HK-2 (cell line): ENCODE results near the gene ADGRL2.

ENCODE experiments used
- DNase-seq: peaks from one replicate; pipeline ENCODE4 v3.0.0-alpha.2; 2018; ENCODE audit not compliant: unreplicated experiment

ADGRL2 gene

DNA sequence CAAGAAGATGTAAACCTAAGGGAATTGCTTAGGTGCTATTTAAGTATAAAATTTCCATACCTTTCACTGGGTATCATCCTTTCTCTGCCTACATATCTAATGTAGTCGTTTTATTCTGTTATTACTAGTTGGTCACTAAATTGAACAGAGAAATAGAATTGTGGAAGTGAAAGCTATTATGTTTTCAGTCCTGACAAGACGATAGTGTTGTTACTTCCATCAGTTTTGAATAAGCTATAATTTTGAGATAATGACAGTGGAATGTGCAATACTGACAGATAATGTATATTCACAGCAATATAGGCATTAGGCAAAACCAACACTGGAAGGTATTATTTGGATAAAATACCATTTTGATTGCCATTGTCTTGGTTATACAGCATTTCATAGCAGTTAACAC lies 181.8 kb downstream of the ADGRL2 start:
- DNase-seq, result no peak

DNA sequence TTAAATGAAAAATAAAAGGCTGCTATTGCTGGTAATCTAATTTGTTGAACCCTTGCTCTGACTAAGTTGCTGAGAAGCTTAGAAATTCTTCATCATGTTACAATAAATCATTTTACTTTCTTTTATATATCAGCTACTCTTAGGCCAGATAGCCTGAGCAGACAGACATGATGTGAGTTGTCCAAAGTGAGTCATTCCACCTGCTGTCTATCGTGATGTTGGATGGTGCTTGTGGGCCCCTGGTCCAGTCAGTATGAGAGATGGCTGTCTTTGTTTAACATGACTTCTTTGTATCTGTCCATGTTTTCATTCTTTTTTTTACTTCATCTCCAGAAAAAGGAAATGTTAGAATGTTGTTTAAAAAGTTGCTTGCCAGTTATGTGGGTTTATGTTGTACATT lies 188.8 kb downstream of the ADGRL2 start:
- no peak for DNase-seq

DNA sequence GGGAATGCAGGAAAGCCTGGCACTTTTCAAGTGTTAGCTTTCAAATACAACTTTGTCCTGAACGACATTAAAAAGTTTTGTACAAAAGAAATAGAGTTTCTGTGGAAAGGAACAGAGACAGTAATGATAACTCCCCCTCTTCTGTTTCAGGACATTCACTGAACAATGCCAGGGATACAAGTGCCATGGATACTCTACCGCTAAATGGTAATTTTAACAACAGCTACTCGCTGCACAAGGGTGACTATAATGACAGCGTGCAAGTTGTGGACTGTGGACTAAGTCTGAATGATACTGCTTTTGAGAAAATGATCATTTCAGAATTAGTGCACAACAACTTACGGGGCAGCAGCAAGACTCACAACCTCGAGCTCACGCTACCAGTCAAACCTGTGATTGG lies 189.5 kb downstream of the ADGRL2 start:
- DNase-seq, result no peak

DNA sequence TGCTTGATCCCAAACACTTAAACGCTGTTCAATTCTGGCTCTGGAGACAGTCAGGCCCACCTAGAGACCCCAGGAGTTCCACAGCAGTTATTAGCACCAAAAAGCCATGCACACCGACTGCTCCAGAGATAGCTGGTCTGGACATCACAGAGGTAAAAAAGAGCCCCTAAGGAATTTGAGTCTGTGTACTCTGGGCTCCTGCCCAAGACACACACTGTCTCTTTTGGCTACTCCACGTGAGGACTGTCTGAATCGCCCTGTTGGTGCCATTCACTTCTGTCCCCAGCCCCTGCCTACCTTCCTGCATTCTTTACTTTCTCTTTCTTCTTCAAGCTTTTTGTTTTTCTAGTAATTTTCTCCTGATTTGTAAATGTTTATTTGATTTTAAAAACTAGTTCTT lies 197.4 kb downstream of the ADGRL2 start:
- DNase-seq, result no peak

DNA sequence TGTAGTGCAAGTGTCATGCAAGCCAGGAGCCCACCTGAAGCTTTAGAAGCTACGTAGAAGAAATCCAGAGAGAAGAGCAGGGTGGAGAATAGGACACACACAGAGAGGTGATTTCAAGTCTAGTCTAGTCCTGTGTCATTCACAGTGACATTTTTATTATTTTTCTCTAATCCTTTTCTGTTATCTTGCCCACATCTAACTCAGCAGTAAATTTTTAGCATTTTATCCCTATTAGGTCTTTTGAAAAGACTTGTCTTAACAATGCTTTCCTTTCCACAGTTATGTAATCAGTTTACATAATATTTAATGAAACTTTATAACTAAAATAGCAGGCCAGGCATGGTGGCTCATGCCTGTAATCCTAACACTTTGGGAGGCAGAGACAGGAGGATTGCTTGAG lies 198.6 kb downstream of the ADGRL2 start:
- DNase-seq, result no peak

DNA sequence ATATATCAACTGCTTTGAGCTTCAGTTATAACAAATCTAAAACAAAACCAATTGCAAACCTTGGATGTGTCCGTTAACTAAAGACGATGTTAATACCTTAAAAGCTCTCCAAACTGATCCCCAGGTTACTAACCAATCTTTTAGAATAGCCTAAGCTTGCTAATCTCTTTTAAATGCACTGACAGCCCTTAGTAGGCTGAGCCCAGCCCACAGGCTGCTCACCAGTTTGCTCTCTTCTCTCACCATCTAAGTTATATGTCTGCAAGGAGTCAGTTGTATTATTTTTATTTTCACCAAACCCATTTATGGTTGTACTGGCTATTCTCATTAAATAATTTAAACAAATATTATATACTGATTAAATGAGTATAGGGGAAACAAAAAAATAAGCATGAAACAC lies 199.5 kb downstream of the ADGRL2 start:
- DNase-seq, result no peak

DNA sequence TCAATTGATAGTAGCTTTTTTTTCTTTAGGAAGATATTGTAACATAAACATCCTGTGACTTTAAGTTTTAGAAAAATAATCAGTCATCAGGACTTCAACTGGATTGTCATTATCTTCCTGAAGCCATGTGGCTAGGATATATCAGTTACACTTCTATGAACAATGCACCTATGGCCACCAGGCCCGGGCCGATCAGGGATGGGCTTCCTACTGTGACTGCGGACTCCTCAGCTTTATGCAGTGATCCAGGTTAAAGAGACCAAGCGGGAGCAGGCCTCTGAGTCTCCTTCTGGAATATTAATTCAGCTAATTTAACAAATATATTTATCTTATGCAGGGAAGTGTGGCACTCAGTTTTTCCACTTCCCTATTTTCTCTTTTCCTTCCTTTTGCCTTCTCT lies 200.6 kb downstream of the ADGRL2 start:
- no peak for DNase-seq

DNA sequence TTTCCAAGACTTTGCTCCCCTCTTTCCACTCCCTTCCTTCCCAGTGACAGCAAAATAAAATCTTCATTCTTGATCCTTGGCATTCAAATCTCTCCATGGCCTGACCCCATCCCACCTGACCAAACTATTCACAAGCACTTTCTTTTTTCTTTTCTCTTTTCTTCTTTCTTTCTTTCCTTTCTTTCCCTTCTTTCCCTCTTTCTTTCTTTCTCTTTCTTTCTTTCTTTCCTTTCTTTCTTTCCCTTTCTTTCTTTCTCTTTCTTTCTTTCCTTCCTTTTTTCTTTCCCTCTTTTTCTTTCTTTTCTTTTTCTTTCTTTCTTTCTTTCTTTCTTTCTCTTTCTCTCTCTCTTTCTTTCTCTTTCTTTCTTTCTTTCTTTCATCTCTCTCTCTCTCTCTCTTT lies 207.1 kb downstream of the ADGRL2 start:
- DNase-seq, result no peak

DNA sequence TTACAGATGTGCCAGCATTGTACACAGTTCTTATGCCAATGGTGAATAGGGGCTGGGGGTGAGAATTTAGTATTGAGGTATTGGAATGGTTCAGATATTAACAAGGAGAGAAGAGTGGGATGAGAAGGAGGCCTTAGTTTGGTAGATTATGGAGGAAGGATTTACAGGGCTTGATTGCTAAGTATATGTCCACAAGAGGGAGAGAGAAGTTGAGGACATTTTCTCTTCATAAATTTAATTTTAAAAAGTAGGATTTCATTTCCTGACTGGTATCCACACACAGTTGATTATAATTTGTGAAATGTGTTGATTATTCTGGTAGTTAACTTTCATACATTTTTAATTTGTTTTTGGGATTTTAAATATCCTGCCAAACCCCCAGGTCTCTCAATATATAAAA lies 213.0 kb downstream of the ADGRL2 start:
- DNase-seq, result no peak

DNA sequence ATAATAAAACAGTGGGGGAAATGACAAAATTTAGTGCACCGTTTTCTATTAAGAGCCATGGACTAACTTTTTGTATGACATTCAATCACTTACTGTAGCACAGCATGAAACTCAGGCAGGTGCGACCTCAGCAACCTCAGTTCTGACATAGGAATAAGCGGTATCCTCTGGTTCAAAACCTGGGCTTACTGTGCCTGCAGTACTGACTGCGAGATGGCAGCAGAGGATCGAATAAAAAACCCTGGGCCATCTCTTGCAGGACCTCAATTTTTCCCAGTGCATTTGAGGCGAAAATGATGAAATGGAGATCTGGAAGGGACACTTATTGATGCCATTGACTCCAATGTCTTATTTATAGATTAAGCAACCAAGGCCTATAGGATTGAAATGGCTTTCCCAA lies 214.7 kb downstream of the ADGRL2 start:
- DNase-seq, result no peak

DNA sequence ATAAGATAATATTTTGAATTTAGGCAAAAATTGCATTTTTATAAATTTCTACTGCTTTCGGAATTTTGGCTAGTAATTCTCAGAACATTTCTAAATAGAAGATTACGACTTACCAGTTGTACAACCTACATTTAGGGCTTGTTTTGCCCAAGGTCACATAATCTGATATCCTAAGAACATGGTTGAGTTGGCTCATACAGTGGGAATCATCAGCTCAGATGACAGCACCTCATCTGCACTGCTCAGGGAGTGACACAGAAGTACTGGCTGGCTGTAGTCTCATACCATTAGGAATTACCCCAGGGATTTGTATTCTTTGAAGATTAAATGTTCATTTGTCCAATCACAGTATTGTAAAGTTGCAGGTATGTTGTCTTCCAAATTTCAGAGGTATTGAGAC lies 217.6 kb downstream of the ADGRL2 start:
- no peak for DNase-seq

DNA sequence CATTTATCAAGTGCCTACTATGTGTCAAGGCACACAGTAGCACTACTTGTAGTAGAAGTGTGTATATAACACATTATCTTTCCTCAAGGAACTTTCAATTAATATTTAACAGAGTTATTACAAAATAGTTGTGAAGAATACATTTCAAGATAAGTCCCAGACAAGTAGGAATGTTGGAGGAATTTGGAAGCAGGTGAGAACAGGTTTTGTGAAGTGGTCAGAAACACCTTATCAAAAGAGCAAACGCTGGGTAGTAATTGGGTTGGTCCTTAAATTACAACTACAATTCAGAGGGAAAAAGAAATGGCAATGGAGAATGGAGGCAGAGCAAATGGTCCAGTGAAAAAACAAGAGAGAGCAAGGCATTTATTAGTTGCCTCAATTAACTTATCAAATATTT lies 218.8 kb downstream of the ADGRL2 start:
- DNase-seq, result no peak

DNA sequence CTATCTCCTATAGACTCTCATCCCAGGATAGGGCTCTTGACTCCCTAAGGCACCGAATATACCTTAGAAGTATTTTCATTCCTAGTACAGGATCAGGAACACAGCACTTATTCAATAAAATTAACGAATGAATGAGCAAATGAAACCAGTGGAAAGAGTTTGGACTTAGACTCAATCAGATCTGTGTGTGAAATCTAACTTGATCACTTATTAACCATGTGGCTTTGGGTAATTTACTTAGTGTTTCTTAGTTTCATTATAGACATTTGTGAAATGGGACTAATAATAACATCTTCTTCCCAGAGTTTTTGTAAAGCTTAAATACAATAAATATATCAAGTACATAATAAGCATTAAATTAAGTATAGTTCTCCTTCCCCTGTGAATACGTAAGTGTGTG lies 230.1 kb downstream of the ADGRL2 start:
- no peak for DNase-seq

DNA sequence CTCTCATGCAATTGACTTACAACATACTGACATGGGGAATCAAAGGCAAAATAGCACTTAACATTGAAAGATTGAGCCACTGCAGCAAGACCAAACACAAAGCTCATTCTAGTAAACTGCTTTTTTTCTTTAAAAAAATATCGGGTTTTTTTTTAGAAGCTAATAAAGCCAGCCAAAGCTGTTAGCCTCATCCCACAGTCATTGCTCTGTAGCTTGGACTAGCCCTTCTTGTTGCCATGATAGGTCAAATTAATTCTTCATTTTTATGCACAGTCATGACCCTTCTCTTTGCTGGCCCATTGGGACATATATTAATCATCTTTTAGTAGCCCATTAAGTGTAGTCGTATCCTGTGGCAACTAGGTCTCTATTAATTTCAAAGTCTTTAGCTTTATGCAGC lies 231.3 kb downstream of the ADGRL2 start:
- DNase-seq, result no peak

DNA sequence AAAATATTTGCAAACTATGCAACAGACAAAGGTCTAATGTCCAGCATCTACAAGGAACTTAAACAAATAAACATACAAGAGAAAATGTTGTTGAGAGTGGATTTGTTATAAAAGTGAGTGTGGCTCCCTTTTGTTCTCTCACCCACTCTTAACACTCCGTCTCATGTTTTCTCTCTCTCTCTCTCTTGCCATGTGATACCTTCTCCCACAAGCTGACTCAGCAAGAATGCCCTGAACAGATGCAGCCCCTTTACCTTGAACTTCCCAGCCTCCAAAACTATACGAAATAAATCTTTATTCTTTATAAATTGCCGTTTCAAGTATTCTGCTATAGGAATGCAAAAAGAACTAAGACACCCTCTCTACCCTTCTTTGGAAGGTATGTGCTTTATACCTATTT lies 234.1 kb downstream of the ADGRL2 start:
- DNase-seq, result no peak
